GM15510 (cell line): Measurements from ENCODE around the gene OOSP2.

ENCODE experiments used
- POLR2A ChIP-seq: IDR thresholded peaks from 3 replicates; pipeline ENCODE4 v1.6.1; 2011; ENCODE audit warnings: borderline replicate concordance; ENCODE audit not compliant: insufficient read length; ENCODE audit errors: extremely low read depth

The OOSP2 gene, protein sequence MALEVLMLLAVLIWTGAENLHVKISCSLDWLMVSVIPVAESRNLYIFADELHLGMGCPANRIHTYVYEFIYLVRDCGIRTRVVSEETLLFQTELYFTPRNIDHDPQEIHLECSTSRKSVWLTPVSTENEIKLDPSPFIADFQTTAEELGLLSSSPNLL

DNA sequence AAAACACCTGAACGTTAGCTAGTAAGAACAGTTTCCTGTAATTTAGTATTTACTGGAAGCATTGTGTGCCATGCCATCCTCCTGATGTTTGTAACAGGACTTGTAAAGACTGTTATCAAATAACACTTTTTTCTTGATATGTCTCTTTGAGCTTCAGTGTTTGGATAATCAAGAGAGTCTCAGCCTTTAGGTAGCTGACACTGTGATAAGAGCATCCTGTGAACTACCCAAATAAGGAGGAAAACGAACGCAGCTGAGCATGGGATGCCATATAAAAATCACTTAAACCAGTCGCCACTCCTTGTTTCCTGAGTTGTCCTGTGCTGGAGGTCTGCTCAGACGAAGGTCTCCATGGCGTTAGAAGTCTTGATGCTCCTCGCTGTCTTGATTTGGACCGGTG is at the start of gene OOSP2:
Gene OOSP2 (plus strand): TSS at position 301 of the 400 bp plus-strand sequence. CDS start 51 bp downstream, at position 352.
- no peak for TF ChIP-seq POLR2A

DNA sequence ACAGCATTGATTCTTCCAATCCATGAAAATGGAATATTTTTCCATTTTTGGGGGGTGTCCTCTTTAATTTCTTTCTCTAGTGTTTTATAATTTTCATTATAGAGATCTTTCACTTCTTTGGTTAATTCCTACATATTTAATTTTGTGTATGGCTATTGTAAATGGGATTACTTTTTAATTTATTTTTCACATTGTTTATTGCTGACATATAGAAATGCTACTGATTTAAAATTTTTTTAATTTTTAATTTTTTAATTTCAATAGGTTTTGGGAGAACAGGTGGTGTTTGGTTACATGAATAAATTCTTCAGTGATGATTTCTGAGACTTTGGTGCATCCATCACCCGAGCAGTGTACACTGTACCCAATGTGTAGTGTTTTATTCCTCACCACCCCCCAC is 49.8 kb upstream of the OOSP2 start:
- TF ChIP-seq POLR2A = no peak

DNA sequence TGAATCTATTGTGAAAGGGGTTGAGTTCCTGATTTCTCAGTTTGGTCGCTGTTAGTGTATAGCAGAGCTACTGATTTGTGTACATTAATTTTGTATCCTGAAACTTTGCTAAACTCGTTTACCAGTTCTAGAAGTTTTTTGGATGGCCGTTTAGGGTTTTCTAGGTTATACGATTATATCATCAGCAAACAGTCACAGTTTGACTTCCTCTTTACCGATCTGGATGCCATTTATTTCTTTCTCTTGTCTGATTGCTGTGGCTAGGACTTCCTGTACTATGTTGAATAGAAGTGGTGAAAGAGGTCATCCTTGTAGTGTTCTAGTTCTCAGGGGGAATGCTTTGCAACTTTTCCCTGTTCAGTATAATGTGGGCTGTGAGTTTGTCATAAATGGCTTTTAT is 47.8 kb upstream of the OOSP2 start:
- no peak for TF ChIP-seq POLR2A

DNA sequence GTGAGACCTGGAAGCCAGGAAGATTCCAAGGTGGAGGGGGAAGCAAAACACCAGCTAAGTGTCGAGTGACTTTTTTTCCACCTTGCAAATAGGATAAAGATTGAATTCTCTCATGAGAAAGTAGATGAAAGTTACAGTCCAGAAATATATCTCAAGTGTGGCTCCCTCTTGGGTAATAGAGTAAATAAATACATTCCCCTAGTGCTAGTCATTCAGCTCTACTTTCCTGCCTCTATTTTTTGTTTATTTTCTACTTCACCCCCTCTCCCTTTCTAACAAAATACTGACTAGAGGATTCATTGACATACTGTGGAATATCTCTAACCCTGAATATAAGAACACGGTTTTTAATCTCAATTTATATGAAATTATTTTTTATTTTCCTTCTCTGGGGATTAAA is 42.4 kb upstream of the OOSP2 start:
- no peak for TF ChIP-seq POLR2A

DNA sequence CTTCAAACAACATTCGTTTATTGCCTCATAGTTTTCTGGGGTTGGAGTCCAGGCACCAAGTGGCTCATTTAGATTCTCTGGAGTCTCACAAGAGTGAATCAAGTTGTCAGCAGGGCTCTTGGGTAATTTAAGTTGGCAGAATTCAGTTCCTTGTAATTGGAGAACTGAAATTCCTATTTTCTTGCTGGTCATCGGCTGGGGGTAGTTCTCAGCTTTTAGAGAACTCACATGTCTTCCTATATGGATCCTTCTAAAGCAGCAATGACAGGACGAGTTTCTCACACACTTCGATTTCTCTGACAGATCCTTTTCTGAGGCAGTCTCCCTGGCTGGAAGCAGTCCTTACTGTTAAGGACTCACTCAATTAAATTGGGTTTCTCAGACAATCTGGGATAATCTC is 40.5 kb upstream of the OOSP2 start:
- no peak for TF ChIP-seq POLR2A

DNA sequence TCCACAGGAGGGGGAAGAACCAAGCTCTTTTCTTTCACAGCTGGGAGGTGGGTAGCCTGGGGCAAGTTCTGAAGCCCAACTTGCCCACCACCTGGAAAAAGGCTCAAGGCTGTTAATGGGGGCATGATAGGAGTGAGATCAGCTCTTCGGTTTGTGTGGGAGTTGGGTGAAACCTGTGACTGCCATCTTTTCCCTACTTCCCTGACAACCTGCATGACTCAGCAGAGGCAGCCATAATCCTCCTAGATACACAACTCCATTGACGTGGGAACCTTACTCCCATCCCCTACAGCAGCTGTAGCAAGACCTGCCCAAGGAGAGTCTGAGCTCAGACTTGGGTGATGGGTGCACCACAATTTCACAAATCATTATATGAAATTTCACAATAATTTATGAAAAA is 36.5 kb upstream of the OOSP2 start:
- TF ChIP-seq POLR2A = no peak

DNA sequence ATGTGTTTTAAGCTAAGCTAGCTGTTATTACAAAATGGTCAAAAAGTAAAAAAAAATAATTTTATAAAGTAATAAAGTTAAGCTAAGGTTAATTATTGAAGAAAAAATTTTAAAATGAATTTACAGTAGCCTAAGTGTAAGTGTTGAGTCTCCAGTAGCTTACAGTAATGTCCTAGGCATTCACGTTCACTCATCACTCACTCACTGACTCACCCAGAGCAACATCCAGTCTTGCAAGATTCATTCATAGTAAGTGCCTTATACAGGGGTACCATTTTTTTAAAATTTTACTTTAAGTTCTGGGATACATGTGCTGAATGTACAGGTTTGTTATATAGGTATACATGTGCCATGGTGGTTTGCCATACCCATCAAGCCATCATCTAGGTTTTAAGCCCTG is 34.8 kb upstream of the OOSP2 start:
- TF ChIP-seq POLR2A = no peak

DNA sequence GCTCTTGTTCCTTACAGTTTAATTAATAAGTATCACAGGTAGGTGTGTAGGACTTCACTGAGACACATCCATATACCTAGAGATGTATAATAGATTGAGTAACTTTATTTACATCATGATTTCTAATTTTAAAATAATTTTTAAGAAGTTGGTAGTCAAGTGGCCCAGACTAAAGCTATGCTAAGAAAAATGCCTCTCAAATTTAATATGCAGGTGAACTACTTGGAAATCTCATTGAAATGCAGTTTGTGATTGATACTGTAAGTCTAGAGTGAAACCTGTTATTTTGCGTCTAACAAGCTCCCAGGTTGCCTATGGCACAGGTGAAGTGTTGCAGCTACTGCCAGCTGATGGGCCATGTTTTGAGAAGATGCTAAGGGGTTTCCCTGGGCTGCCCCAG is 23.3 kb upstream of the OOSP2 start, which contains the start of gene OOSP4B:
Gene OOSP4B (plus strand): TSS at position 301 of the 400 bp plus-strand sequence.
- no peak for TF ChIP-seq POLR2A

DNA sequence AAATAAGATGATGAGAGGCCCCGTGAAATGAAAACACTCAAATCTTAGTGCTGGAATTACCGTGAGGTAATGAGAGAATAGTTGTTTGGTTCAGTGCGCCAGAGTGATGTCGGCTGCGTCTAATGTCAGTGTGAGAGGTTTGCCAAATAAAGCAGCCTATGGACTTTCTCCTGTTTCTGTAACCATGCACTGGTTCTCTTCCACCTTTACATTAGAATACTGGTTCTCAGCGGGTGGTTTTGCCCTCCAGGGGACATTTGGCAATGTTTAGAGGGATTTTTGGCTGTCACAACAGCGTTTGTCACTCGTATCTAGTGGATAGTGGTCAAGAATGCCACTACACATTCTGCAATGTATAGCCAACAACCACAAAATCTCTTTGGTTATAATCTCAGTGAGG is 22.2 kb upstream of the OOSP2 start:
- TF ChIP-seq POLR2A = no peak

DNA sequence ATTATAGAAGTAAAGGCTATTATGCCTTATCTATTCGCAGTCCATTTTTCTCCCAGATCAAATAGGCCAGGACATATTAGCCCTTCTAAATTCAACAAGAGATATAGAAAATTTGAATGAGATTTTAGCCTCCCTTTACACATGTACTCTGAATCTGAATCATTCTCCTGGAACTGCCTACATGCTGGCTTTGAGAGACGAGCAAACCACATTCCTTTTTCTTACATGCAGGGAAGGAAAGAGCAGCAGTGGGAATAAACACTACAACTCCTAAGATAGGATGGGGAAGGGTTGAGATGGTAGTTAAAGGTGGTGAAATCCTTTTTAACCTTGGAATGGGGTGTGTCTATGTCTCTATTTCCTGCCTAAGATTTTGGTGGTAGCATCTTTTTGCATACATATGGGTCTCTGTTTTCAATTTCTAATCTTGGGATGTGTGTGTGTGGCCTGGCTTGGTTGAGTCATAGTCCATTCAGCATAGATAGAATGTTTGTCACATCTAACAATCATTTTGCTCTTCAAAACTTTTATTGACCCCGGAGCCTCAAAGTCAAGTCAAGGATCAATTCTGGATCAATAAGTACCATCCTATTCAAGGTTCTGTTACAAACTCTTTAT is 11.1 kb upstream of the OOSP2 start:
- no peak for TF ChIP-seq POLR2A

DNA sequence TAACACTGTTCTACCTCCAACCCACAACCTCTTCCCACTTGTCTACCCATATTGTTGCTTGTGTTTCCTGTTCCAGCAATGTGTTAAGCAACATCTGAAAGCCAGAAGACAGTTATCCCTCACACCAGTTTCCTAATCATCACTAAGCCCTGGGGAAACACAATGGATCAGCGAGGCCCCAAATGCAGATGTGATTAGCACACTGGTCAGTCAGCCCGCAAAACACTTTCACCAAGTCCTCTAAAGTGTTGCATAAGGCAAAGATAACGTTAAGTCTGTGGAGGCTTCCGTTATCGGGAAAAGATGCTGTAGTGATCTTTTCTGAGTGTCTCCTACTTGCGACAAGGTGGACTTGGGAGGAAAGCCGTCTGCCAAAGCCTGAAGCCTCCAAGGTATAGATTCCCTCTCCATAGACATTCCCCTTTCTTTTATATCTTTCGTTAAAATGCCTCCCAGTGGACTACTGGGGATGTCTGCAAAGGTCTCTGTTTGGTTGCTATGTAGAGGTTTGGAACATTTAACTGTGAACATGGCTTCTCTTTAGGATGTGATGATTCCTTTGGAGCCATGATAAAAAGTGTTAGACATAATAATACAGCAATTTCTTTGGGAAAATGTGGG is 16.2 kb downstream of the OOSP2 start, which contains the start of gene MS4A3:
Gene MS4A3 (plus strand): TSS at position 317 of the 621 bp plus-strand sequence. CDS start 4,496 bp downstream, outside the sequence.
- TF ChIP-seq POLR2A = no peak

DNA sequence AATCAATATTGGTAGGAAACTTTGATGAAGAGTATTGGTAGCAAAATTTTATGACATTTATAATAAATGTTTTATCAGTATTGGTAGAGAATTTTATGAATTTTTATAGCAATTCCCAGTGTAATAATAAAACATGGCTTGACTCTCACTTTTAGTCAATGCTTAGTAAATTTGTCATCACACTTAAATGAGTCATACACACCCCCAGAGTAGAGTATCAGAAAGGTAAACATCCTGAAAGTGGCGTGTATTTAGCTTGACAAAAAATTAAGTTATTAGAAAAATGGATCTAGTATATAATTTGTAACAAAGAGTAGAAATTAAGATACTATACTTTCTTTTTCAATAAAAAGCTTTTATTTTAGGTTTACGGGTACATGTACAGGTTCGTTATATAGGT is 18.8 kb downstream of the OOSP2 start:
- TF ChIP-seq POLR2A = no peak

DNA sequence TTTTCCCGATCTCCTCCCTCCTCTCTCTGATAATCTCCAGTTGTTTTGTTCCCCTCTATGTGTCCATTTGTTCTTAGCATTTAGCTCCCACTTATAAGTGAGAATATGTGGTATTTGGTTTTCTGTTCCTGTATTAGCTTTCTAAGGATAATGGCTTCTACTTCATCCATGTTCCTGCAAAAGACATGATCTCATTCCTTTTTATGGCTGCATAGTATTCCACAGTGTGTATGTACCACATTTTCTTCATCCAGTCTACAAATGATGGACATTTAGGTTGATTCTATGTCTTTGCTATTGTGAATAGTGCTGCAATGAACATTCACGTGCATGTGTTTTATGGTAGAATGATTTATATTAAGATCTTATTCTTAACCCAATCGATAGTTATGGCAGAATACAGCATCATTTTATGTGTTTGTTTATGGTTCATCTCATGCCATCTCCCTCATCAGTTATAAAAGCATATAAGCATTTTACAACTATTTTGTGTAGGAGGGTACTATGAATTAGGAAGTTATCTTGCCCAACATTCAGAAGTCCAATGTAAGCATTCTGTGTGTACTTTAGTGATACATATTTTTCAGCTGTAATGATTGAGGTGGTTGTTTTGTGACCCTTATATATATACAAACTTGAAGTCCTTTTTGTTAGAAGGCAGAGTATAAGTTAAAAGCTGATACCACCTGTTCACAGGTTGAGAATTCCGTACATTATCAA is 19.5 kb downstream of the OOSP2 start:
- no peak for TF ChIP-seq POLR2A

DNA sequence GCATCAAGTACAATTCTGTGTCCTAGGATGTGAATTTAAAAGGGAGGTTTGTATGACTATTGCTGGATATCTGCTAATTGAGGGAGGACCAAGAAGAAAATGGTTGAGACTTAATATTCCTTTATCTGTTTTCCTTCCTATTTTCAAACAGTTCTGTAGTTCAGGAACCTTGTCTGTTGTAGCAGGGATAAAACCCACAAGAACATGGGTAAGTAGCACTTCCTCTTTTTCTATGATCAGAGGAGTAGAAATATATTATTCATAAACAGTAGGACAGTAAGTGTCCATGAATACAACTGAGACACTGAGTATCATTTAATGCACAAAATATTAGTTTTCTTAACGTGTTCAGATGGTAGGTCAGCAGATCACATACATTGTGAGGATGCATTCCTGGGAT is 23.9 kb downstream of the OOSP2 start:
- TF ChIP-seq POLR2A = no peak

DNA sequence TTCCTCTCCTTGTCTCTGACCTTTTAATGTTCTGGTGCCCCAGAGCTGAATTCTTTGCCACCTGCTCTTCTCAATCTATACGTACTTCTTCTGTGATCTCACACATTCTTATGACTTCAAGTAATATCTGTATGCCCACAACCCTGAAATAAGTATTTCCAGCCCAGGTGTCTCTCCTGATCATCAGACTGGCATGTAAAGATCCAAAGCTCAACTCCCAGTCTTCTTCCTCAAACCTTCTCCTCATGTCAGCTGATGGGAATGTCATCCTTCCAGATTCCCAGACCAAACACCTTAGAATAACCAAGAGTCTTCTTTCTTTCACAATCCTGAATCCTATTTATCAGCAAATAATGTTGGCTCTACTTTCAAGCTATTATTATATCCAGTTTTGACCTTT is 25.6 kb downstream of the OOSP2 start:
- no peak for TF ChIP-seq POLR2A
